NCI-H2171 (cell line): ENCODE measurements around the gene WNK2.
"Not testable (repeated sequence)": the region's sequence is repeated elsewhere in the genome, so short reads cannot be mapped to it uniquely, and the experiment has no call there.

ENCODE experiments used
- DNase-seq: peaks from one replicate; lab custom pipeline; 2025; lab: John Stamatoyannopoulos, UW

The WNK2 gene

DNA sequence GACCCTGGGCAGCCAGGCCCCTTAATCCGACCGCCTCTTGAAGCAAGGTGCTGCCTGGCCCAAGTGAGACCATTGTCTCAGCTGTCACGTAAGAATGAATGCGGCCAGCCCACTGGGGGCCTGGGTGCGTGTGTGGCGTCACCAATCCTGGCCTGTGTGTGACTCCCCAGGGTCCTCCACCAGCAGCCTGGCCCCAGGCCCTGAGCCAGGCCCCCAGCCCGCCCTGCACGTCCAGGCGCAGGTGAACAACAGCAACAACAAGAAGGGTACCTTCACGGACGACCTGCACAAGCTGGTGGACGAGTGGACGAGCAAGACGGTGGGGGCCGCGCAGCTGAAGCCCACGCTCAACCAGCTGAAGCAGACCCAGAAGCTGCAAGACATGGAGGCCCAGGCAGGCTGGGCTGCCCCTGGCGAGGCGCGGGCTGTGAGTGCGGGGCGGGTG is 124.2 kb downstream of the WNK2 start:
- DNase-seq, result no peak

- DNase-seq, result no peak
These were observed 124.7 kb downstream of the WNK2 start for GRCh38 chr9:93308676-93309075.

DNA sequence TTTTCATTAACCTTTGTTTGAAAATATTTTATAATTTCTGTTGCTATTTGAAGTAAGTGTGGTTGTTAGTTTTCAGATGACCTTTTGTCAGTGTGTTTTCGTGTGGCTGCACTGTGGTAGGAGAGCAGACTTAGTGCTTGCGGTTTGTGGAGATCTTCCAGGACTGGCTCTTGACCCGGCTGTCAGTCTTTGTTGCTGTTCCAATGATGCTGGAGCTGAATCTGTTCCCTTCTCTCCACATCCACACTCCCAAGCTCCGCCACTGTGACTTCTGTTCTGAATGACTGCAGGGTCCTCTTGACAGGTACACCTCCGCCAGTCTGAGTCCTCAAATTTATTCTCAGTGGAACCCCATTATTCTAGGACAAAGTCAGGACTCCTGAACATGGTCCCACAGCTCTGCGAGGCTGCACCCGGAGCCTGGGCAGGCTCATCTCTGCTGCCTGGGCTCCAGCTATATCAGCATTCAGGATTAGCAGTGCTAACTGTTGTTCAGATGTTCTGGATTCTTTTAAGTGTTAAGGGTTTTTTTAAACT is 126.0 kb downstream of the WNK2 start:
- DNase-seq, result no peak

GRCh38 chr9:93315118-93315517 is 131.2 kb downstream of the WNK2 start:
- no peak for DNase-seq

GRCh38 chr9:93315960-93316359 is 132.0 kb downstream of the WNK2 start:
- DNase-seq, result no peak

GRCh38 chr9:93316726-93317494 is 133.0 kb downstream of the WNK2 start:
- no peak for DNase-seq

DNA sequence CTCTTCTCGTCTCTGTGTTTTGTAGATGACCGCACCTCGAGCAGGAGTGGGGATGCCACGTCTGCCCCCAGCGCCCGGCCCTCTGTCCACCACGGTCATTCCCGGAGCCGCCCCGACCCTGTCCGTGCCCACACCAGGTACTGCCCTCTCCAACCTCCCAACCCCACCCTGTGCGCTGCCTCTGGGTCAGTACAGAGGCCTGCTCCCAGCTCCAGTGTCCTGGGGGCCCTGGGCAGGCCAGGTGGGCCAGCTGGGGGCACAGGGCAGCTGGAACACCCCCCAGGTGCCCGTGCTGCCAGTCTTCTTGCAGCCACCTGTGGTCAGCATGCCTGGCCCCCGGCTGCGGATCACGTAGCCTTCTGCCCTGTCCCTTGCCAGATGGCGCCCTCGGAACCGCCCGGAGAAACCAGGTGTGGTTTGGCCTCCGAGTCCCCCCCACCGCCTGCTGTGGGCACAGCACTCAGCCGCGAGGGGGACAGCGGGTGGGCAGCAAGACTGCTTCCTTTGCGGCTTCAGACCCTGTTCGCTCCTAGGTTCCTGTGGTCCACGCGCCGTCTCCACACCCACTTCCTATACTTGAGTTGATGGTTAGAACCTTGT is 133.7 kb downstream of the WNK2 start:
- no peak for DNase-seq

DNA sequence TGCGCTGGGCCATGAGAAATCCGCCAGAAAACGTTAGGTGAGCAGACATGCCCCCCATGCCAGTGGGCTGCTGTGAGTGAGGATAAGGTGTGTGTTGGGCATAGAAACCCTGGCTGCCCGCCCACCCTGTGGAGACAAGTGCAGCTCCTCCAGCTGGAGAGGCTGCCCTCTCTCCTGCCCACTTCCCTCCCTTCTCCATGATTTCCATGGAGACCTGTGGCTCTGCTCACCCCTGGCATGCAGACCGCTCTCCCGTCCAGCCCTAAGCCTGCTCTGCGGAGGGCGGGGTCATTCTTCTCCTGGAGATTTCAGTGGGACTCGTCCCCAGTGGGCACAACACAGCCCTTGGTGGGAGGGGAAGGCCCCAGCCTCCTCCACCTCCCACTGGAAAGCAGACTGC is 134.5 kb downstream of the WNK2 start:
- no peak for DNase-seq

DNA sequence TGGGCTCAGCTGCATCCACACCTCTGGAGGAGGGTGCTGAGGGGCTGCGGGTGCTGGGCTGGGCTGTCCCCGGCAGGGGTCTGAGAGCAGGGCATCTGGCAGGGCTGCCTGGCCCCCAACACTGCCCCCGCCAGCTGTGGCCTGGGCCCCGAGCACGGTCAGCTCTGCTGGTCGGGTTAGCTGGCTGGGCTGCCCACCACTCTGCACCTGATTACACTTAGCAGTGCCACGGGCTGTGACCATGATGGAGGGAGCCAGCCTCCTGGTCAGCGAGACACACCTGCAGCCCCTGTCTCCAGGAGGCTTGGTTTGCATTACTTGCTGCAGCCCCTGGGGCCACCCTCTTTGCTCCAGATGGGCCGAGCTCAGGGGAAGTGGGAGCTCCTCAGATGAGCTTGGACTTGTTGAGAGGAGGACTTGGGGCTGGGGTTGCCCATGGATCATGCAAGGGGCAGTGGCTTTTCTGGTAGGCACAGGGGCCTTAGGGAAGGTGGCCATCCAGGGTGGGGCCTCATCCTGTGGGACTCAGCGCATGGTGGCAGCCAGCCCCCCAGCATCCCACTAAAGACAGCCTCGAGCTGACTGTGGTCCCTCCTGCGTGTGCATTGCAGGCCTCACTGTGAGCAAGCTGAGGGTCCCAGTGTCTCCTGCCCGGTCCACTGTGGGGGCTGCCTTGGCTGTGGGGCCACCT is 135.5 kb downstream of the WNK2 start:
- DNase-seq, result no peak

DNA sequence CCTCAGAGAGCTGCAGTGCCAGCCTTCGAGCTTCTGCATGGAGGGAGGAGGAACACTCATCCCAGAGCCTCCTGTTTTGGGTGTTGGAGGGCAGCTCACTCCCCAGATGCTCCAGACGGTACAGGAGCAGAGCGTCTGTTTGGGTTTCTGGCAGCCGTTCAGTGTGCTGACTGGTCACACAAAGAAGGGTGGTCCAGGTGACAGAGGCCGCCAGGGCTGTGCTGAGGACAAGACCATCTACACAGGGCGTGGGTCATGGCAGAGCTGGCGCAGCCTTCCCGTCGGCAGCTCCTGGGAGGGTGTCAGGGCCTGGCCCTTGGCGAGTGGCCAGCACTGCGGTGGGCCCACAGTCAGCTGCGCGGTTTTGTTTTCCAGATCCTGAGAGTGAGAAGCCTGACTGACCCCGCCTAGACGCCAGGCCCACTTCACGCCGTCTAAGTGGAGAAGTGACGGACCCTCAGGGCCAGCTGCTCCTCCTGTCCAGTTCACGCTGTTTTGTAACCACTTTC is 136.1 kb downstream of the WNK2 start:
- no peak for DNase-seq

- no peak for DNase-seq
These were observed 136.8 kb downstream of the WNK2 start for GRCh38 chr9:93320591-93321219.

- DNase-seq, result no peak
These were observed 137.3 kb downstream of the WNK2 start for GRCh38 chr9:93321220-93321610.

- DNase-seq, result not testable (repeated sequence)
These were observed 139.6 kb downstream of the WNK2 start for GRCh38 chr9:93323446-93323954.

- DNase-seq, result no peak
These were observed 140.4 kb downstream of the WNK2 start for GRCh38 chr9:93324191-93324834.

DNA sequence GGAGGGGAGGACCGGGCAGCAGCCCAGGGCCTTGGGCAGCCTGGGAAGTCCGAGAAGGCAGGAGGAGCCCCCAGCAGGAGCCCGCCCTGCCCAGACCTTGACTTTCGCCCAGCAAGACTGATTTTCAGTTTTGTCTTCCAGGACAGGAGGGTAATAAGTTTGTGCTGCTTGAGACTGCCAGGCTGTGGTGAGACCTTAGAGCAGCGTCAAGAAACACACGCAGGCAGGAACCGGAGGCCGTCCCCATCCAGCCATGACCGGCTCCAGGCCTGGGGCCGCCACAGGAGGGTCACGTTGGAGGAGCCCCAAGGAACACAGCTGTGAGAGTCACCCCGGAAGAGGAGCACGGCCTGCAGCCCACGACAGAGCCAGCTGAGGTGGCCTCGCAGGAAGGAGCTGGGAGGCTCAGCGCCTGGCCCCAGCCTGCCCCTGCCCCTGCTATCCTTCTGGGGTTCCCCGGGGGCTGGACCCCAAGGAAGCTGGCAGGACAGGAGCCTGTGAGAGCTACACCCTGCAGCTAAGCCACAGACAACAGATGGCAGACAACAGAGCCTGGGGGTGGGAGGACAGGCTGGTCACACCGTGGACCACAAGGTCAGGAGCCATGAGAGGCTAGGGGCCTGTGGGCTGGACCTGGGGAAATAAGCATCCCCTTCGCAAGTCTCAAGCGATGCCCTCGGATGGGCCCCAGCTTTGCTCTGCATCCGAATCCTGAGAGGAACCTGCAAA is 141.5 kb downstream of the WNK2 start:
- no peak for DNase-seq

GRCh38 chr9:93326056-93326455 is 142.1 kb downstream of the WNK2 start:
- DNase-seq, result no peak

- DNase-seq, result no peak
These were observed 142.7 kb downstream of the WNK2 start for GRCh38 chr9:93326654-93327053.

GRCh38 chr9:93329629-93330280 is 145.8 kb downstream of the WNK2 start:
- DNase-seq, result no peak

GRCh38 chr9:93332317-93332716 is 148.4 kb downstream of the WNK2 start:
- no peak for DNase-seq

DNA sequence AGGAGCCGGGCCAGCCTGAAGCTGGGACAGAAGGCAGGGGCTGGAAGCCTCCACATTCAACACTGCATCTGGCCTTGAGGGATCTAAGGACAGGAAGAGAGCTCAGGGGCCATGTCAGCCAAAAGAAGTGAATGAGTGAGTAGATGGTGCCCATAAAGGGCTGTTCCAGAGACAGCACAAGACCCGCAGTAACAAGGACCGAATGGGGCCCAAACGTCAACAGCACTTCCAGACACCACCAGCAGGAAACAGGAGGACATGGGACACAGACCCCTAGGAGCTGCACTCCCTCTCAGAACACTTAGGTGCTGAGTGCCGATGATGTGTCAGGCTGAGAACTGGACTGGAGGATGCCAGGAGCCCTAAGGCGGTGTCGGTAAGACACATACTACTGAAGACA is 152.8 kb downstream of the WNK2 start:
- DNase-seq, result no peak
